CD4-positive, alpha-beta T cell (primary cell): ENCODE measurements around the gene TAF1A. TPM values are rescaled to one million over a fixed set of nuclear protein-coding genes. Genes with fewer than 3 reads are reported as not detected.

Source experiments
- ATAC-seq: fragments of 200-7000 bp; cut with Tn5 transposase; one replicate; pipeline ENCODE4 v1.10.0; 2022; ENCODE audit warnings: mild to moderate bottlenecking; ENCODE audit not compliant: poor library complexity
- CTCF ChIA-PET: fragments of 350-600 bp; sonication (Branson Sonifier 250); formaldehyde crosslinking; loops from one replicate; lab custom pipeline; 2021; ENCODE audit warnings: antibody characterized with exemption, inconsistent platforms; lab: Charles Lee
- POLR2A ChIA-PET: fragments of 350-600 bp; sonication (Branson Sonifier 250); formaldehyde crosslinking; loops from one replicate; lab custom pipeline; 2021; ENCODE audit warnings: antibody characterized with exemption, inconsistent platforms; lab: Charles Lee
- DNase-seq, 14 experiments: peaks; one replicate each; pipeline ENCODE4 v3.0.0-alpha.2; 2013 to 2020; ENCODE audit warnings: mixed read lengths in 2 of 14
- H3K27ac ChIP-seq, 2 donors: one replicate each; pipeline versions ENCODE4 v1.5.1 to v1.7.0; 2013; ENCODE audit warnings: low read length in 2 of 2, low read depth in 1 of 2, mild to moderate bottlenecking in 1 of 2
- H3K27me3 ChIP-seq, 2 experiments: 1 replicate in 1 of 2; 2 replicates in 1 of 2; pipeline versions ENCODE4 v1.6.1 to v1.7.0; 2013; ENCODE audit warnings: low read length in 2 of 2, control low read depth in 1 of 2, mild to moderate bottlenecking in 1 of 2, moderate library complexity in 1 of 2; ENCODE audit not compliant: insufficient read depth in 2 of 2, control insufficient read depth in 1 of 2
- H3K36me3 ChIP-seq: one replicate; pipeline ENCODE4 v1.6.1; 2013; ENCODE audit warnings: low read length, control low read depth; ENCODE audit not compliant: insufficient read depth
- H3K4me1 ChIP-seq: one replicate; pipeline ENCODE4 v1.6.1; 2013; ENCODE audit warnings: low read length, control low read depth; ENCODE audit not compliant: insufficient read depth
- H3K4me3 ChIP-seq: one replicate; pipeline ENCODE4 v1.5.1; 2013; ENCODE audit warnings: mild to moderate bottlenecking, low read length, moderate library complexity
- H3K9me3 ChIP-seq, 2 experiments: 1 replicate in 1 of 2; 2 replicates in 1 of 2; pipeline versions ENCODE4 v1.6.1 to v1.7.0; 2013; ENCODE audit warnings: low read length in 2 of 2, mild to moderate bottlenecking in 2 of 2, control low read depth in 1 of 2, moderate library complexity in 1 of 2; ENCODE audit not compliant: control insufficient read depth in 1 of 2, insufficient read depth in 1 of 2
- H3K27ac Mint-ChIP-seq: one replicate; pipeline ENCODE4 v1.8.0; 2020; ENCODE audit warnings: mixed read lengths
- H3K27me3 Mint-ChIP-seq: one replicate; pipeline ENCODE4 v1.8.0; 2021; ENCODE audit warnings: mixed read lengths
- H3K36me3 Mint-ChIP-seq: one replicate; pipeline ENCODE4 v1.8.0; 2021; ENCODE audit warnings: low read depth, mixed read lengths
- H3K4me1 Mint-ChIP-seq: one replicate; pipeline ENCODE4 v1.8.0; 2021; ENCODE audit warnings: low read depth, mixed read lengths
- H3K4me3 Mint-ChIP-seq: one replicate; pipeline ENCODE4 v1.8.0; 2020; ENCODE audit warnings: mild to moderate bottlenecking, mixed read lengths
- H3K9me3 Mint-ChIP-seq: one replicate; pipeline ENCODE4 v1.8.0; 2020; ENCODE audit warnings: mixed read lengths
- CTCF ChIP-seq: fragments of 200-600 bp; IDR thresholded peaks from one replicate; pipeline ENCODE4 v1.8.0; 2022; ENCODE audit warnings: antibody characterized with exemption, mild to moderate bottlenecking
- intact Hi-C, 2 experiments: fragments of 100-400 bp; cut with DNase I in 1 of 2; cut with micrococcal nuclease in 1 of 2; formaldehyde crosslinking; loops; one replicate each; pipeline versions ENCODE4 v1.15.1 to v1.9.0; 2023 to 2025; cut with DNase I, micrococcal nuclease
- total RNA-seq, 174 experiments: library from RNA in 2 of 174; stranded (reverse) in 2 of 174; gene quantifications; one replicate each; pipeline ENCODE4 v1.2.3 and lab custom pipeline; 2021 to 2026

TAF1A gene
- total RNA-seq, 2 experiments from 2014 or later = 3.3 to 4.1 TPM

GRCh38 chr1:222592171-222592570 is 2.4 kb upstream of the TAF1A start:
- no peaks in the 10 kb centered on the region for H3K27me3 Mint-ChIP-seq
- Histone ChIP-seq H3K9me3 (no peaks in the 10 kb centered on the region), H3K4me3 (no peak overlapping the region), H3K36me3 (peaks cover 8% of the 10 kb centered on the region), H3K27ac (no peak overlapping the region), H3K27me3 (no peaks in the 10 kb centered on the region), H3K4me1 (peaks cover 14% of the 10 kb centered on the region)
- intact Hi-C loops = loop anchor here in 1 of 2 experiments (1.0 kb wide), 1 partner anchor 21 kb away; no protein-coding TSS in a partner anchor
- ATAC-seq = no peak
- peaks cover 36% of the 10 kb centered on the region for H3K4me1 Mint-ChIP-seq
- no peak overlapping the region for H3K27ac Mint-ChIP-seq
- no peak for TF ChIP-seq CTCF
- POLR2A ChIA-PET = interaction anchor here (0.5 to 4.4 kb wide), 2 partner anchors 8 to 52 kb away, joined by 3 to 33 read pairs; no protein-coding TSS in a partner anchor
- H3K36me3 Mint-ChIP-seq = peaks cover 27% of the 10 kb centered on the region
- DNase-seq = no peak
- H3K4me3 Mint-ChIP-seq = peak overlapping the region; percentile 31
- no peaks in the 10 kb centered on the region for H3K9me3 Mint-ChIP-seq
- CTCF ChIA-PET = interaction anchor here (1.1 kb wide), 1 partner anchor 21 kb away, joined by 5 read pairs; no protein-coding TSS in a partner anchor

- H3K27ac Mint-ChIP-seq = no peak overlapping the region
- H3K4me3 ChIP-seq = no peak overlapping the region
- intact Hi-C loops = loop anchor here (2.0 to 5.0 kb wide), 4 partner anchors 31 to 846 kb away; partner anchors contain the start of genes DUSP10 (in 1 of the 2) and MIA3 (in 1 of the 2)
- ATAC-seq = no peak
- H3K4me1 ChIP-seq = peaks cover 14% of the 10 kb centered on the region
- H3K9me3 Mint-ChIP-seq = no peaks in the 10 kb centered on the region
- ChIA-PET CTCF (no interaction called here), POLR2A (interaction anchor here (4.4 kb wide), 1 partner anchor 56 kb away, joined by 33 read pairs; no protein-coding TSS in a partner anchor)
- TF ChIP-seq CTCF = no peak
- peaks cover 62% of the 10 kb centered on the region for H3K36me3 Mint-ChIP-seq
- peaks cover 57% of the 10 kb centered on the region for H3K4me1 Mint-ChIP-seq
- H3K27me3 Mint-ChIP-seq = no peaks in the 10 kb centered on the region
- no peak for DNase-seq
- no peaks in the 10 kb centered on the region for H3K9me3 ChIP-seq
- H3K4me3 Mint-ChIP-seq = peak overlapping the region; percentile 59
- H3K27me3 ChIP-seq = no peaks in the 10 kb centered on the region
- H3K27ac ChIP-seq = no peak overlapping the region
- peaks cover 20% of the 10 kb centered on the region for H3K36me3 ChIP-seq
These were observed 1.6 kb downstream of the TAF1A start for GRCh38 chr1:222588135-222588534.

GRCh38 chr1:222586842-222587241 is 2.9 kb downstream of the TAF1A start:
- H3K4me1 ChIP-seq = peaks cover 14% of the 10 kb centered on the region
- Mint-ChIP-seq H3K4me1 (peaks cover 57% of the 10 kb centered on the region), H3K36me3 (peaks cover 75% of the 10 kb centered on the region), H3K27ac (no peak overlapping the region), H3K9me3 (no peaks in the 10 kb centered on the region), H3K4me3 (peak overlapping the region; percentile 43), H3K27me3 (no peaks in the 10 kb centered on the region)
- TF ChIP-seq CTCF = no peak
- ATAC-seq (no peak), DNase-seq (no peak)
- no peak overlapping the region for H3K4me3 ChIP-seq
- H3K9me3 ChIP-seq = no peaks in the 10 kb centered on the region
- no peaks in the 10 kb centered on the region for H3K27me3 ChIP-seq
- ChIA-PET CTCF (interaction anchor here (1.0 kb wide), 1 partner anchor 29 kb away, joined by 3 read pairs; no protein-coding TSS in a partner anchor), POLR2A (interaction anchor here (0.5 kb wide), 1 partner anchor 124 kb away, joined by 3 read pairs; no protein-coding TSS in a partner anchor)
- no peak overlapping the region for H3K27ac ChIP-seq
- H3K36me3 ChIP-seq = peaks cover 31% of the 10 kb centered on the region
- intact Hi-C loops = loop anchor here in 1 of 2 experiments (5.0 kb wide), 2 partner anchors 50 to 845 kb away; partner anchors contain the start of gene DUSP10
